B cell (primary cell): ENCODE results near the gene LIFR. TPM values are rescaled to one million over a fixed set of nuclear protein-coding genes. Genes with fewer than 3 reads are reported as not detected.

Experiments
- ATAC-seq: fragments of 200-7000 bp; cut with Tn5 transposase; one replicate; pipeline ENCODE4 v1.10.0; 2021; ENCODE audit warnings: low read depth, mild to moderate bottlenecking, moderate number of reproducible peaks, moderate library complexity
- CTCF ChIA-PET: fragments of 350-600 bp; sonication (Branson Sonifier 250); formaldehyde crosslinking; loops from one replicate; lab custom pipeline; 2021; ENCODE audit warnings: antibody characterized with exemption, inconsistent platforms; lab: Charles Lee
- POLR2A ChIA-PET: fragments of 350-600 bp; sonication (Branson Sonifier 250); formaldehyde crosslinking; loops from one replicate; lab custom pipeline; 2021; ENCODE audit warnings: antibody characterized with exemption; lab: Charles Lee
- DNase-seq: peaks from one replicate; pipeline ENCODE4 v3.0.0; 2013
- H2AFZ ChIP-seq: 2 replicates; pipeline ENCODE4 v1.6.1; 2012; ENCODE audit warnings: mild to moderate bottlenecking, low read depth, low read length; ENCODE audit not compliant: insufficient read depth, poor library complexity, severe bottlenecking
- H3K27ac ChIP-seq, 2 donors: 1 replicate in 1 of 2; 2 replicates in 1 of 2; pipeline ENCODE4 v1.5.1; 2012 to 2013; ENCODE audit warnings: low read length in 2 of 2, mild to moderate bottlenecking in 2 of 2, moderate library complexity in 1 of 2
- H3K27me3 ChIP-seq, 4 experiments: fragments of 200-600 bp in 1 of 4; sonication (generic) in 1 of 4; replicated peaks in 1 of 4; 1 replicate in 2 of 4; 2 replicates in 2 of 4; pipeline versions ENCODE4 v1.6.1 to v1.7.0; 2013 to 2016; ENCODE audit warnings: low read length in 3 of 4, mild to moderate bottlenecking in 2 of 4, mixed read lengths in 1 of 4, moderate library complexity in 1 of 4; ENCODE audit not compliant: insufficient read depth in 4 of 4, control insufficient read depth in 3 of 4; ENCODE audit errors: control extremely low read depth in 1 of 4
- H3K36me3 ChIP-seq, 2 experiments: replicated peaks in 1 of 2; 1 replicate in 1 of 2; 2 replicates in 1 of 2; pipeline versions ENCODE4 v1.6.1 to v1.7.1; 2013; ENCODE audit warnings: low read length in 1 of 2; ENCODE audit not compliant: insufficient read depth in 2 of 2, control insufficient read depth in 1 of 2; ENCODE audit errors: control extremely low read depth in 1 of 2, extremely low read depth in 1 of 2
- H3K4me1 ChIP-seq, 2 donors: fragments of 200-600 bp in 1 of 2; sonication (generic) in 1 of 2; 1 replicate in 1 of 2; 2 replicates in 1 of 2; pipeline versions ENCODE4 v1.5.1 to v1.6.1; 2013 to 2017; ENCODE audit warnings: low read length in 2 of 2; ENCODE audit not compliant: control insufficient read depth in 2 of 2, insufficient read depth in 2 of 2
- H3K4me2 ChIP-seq: replicated peaks from 2 replicates; pipeline ENCODE3; 2012; ENCODE audit warnings: mild to moderate bottlenecking, low read depth, low read length; ENCODE audit not compliant: poor library complexity, severe bottlenecking
- H3K4me3 ChIP-seq, 5 experiments: fragments of 200-600 bp in 1 of 5; sonication (generic) in 1 of 5; 1 replicate in 3 of 5; 2 replicates in 2 of 5; pipeline versions ENCODE4 v1.5.1 to v1.7.0; 2011 to 2016; ENCODE audit warnings: low read length in 4 of 5, mild to moderate bottlenecking in 4 of 5, low read depth in 2 of 5, control low read depth in 1 of 5, moderate library complexity in 1 of 5; ENCODE audit not compliant: insufficient read depth in 1 of 5; ENCODE audit errors: control extremely low read depth in 1 of 5, extremely low read depth in 1 of 5
- H3K79me2 ChIP-seq: fragments of 200-600 bp; sonication (generic); one replicate; pipeline ENCODE4 v1.6.0; 2016; ENCODE audit warnings: low read length; ENCODE audit not compliant: control insufficient read depth, insufficient read depth
- H3K9ac ChIP-seq: fragments of 200-600 bp; sonication (generic); 2 replicates; pipeline ENCODE4 v1.6.1; 2017; ENCODE audit warnings: mild to moderate bottlenecking, low read length, moderate library complexity
- H3K9me3 ChIP-seq, 3 donors: one replicate each; pipeline versions ENCODE4 v1.6.1 to v1.7.1; 2013; ENCODE audit warnings: low read length in 2 of 3; ENCODE audit not compliant: control insufficient read depth in 2 of 3, insufficient read depth in 1 of 3; ENCODE audit errors: control extremely low read depth in 1 of 3
- H4K20me1 ChIP-seq: 2 replicates; pipeline ENCODE4 v1.6.0; 2012; ENCODE audit warnings: mild to moderate bottlenecking, low read length; ENCODE audit not compliant: insufficient read depth, control insufficient read depth, poor library complexity, severe bottlenecking
- H3K27ac Mint-ChIP-seq: one replicate; pipeline ENCODE4 v1.8.0; 2021; ENCODE audit warnings: mixed read lengths
- H3K27me3 Mint-ChIP-seq: one replicate; pipeline ENCODE4 v1.8.0; 2021; ENCODE audit warnings: mixed read lengths
- H3K4me1 Mint-ChIP-seq: one replicate; pipeline ENCODE4 v1.8.0; 2021; ENCODE audit warnings: mixed read lengths
- H3K4me3 Mint-ChIP-seq: one replicate; pipeline ENCODE4 v1.8.0; 2021; ENCODE audit warnings: mixed read lengths
- H3K9me3 Mint-ChIP-seq: one replicate; pipeline ENCODE4 v1.8.0; 2022; ENCODE audit warnings: mixed read lengths; ENCODE audit not compliant: insufficient read depth
- CTCF ChIP-seq: fragments of 200-600 bp; IDR thresholded peaks from one replicate; pipeline ENCODE4 v1.8.0; 2022; ENCODE audit warnings: antibody characterized with exemption, mild to moderate bottlenecking
- EZH2 ChIP-seq: IDR thresholded peaks from 2 replicates; pipeline ENCODE4 v1.6.1; 2012; ENCODE audit warnings: borderline replicate concordance, low read depth, mild to moderate bottlenecking, moderate library complexity, low read length; ENCODE audit not compliant: insufficient read depth, poor library complexity, severe bottlenecking
- whole genome bisulfite sequencing: methylation state at CpG from one replicate; pipeline ENCODE4 v1.1.5; 2013; ENCODE audit warnings: missing lambda C conversion rate; ENCODE audit not compliant: insufficient coverage; 5-methylcytosine and 5-hydroxymethylcytosine counted together
- intact Hi-C: fragments of 100-400 bp; cut with micrococcal nuclease; formaldehyde crosslinking; loops from one replicate; pipeline ENCODE4 v1.10.0; 2022
- polyA plus RNA-seq: library from polyadenylated mRNA; depleted of rRNA; stranded (reverse); fragments of >200 nt; gene quantifications from 2 replicates; pipeline ENCODE4 v1.2.3, GENCODE V29; 2012
- total RNA-seq, 2 donors: library from RNA; stranded (reverse); fragments of 120-200 nt in 1 of 2; gene quantifications; 1 replicate in 1 of 2; 2 replicates in 1 of 2; pipeline versions ENCODE4 v1.2.3 to v1.2.4, GENCODE V29; 2013 to 2022

Gene LIFR
- total and polyA plus RNA-seq, 2 donors (not counting 1 experiment from before 2014, with no cell fraction given), result not detected

GRCh38 chr5:38582293-38582974, 26.0 kb upstream of the LIFR start:
- Histone ChIP-seq H2AFZ (no peak overlapping the region), H4K20me1 (no peaks in the 10 kb centered on the region), H3K9ac (no peak overlapping the region), H3K79me2 (no peaks in the 10 kb centered on the region), H3K27me3 (peaks cover 0 to 5% (median 3%) of the 10 kb centered on the region in 4 experiments), H3K9me3 (no peaks in the 10 kb centered on the region), H3K4me2 (no peak overlapping the region), H3K4me3 (no peak overlapping the region), H3K27ac (no peak overlapping the region), H3K4me1 (no peaks in the 10 kb centered on the region), H3K36me3 (no peaks in the 10 kb centered on the region)
- ATAC-seq (no peak), DNase-seq (no peak)
- Mint-ChIP-seq H3K27ac (no peak overlapping the region), H3K9me3 (no peaks in the 10 kb centered on the region), H3K27me3 (peaks cover 29% of the 10 kb centered on the region), H3K4me3 (no peak overlapping the region), H3K4me1 (no peaks in the 10 kb centered on the region)
- ChIA-PET POLR2A (no interaction called here), CTCF (no interaction called here)
- WGBS, result 5% methylated on average over 1 of the region's 5 CpGs
- TF ChIP-seq CTCF (no peak), EZH2 (no peak)
- intact Hi-C loops, result no loop called here

- Histone ChIP-seq H3K9ac (no peak overlapping the region), H3K36me3 (no peaks in the 10 kb centered on the region), H3K4me1 (no peaks in the 10 kb centered on the region), H3K4me2 (no peak overlapping the region), H3K27me3 (peaks cover 0 to 5% (median 3%) of the 10 kb centered on the region in 4 experiments), H3K79me2 (no peaks in the 10 kb centered on the region), H4K20me1 (no peaks in the 10 kb centered on the region), H3K27ac (no peak overlapping the region), H3K4me3 (no peak overlapping the region), H3K9me3 (no peaks in the 10 kb centered on the region), H2AFZ (no peak overlapping the region)
- Mint-ChIP-seq H3K27me3 (peaks cover 30% of the 10 kb centered on the region), H3K4me1 (no peaks in the 10 kb centered on the region), H3K4me3 (no peak overlapping the region), H3K9me3 (no peaks in the 10 kb centered on the region), H3K27ac (no peak overlapping the region)
- ChIA-PET POLR2A (no interaction called here), CTCF (no interaction called here)
- WGBS, result 95% methylated on average over 3 of the region's 4 CpGs
- TF ChIP-seq EZH2 (no peak), CTCF (no peak)
- intact Hi-C loops, result no loop called here
- no peak for DNase-seq
- ATAC-seq, result no peak
Measured at GRCh38 chr5:38581597-38581996, 25.2 kb upstream of the LIFR start.
